ENCODE data around the gene GALM. TPM values are rescaled to one million over a fixed set of nuclear protein-coding genes. Genes with fewer than 3 reads are reported as not detected.

Gene GALM
- total RNA-seq, 3 donors from 2014 or later = 35.2 to 77.9 (median 58.8) TPM

Other genes with a start within 250 kb of the GALM start
- gene HNRNPLL, start 63.2 kb upstream of the GALM start, total RNA-seq = 10 to 100 TPM; 62.7 to 86.3 (median 70.1) TPM
- 100 to 1,000 TPM; 431 to 454 (median 451) TPM for gene SRSF7, start 85.2 kb downstream of the GALM start, total RNA-seq
- 10 to 100 TPM; 34.2 to 45.7 (median 39.3) TPM for gene GEMIN6, start 112.1 kb downstream of the GALM start, total RNA-seq
- 10 to 100 TPM; 20.2 to 21.6 (median 21.3) TPM for gene DHX57, start 209.8 kb downstream of the GALM start, total RNA-seq
- 10 to 100 TPM in 1 of 3 donors, 1 to 10 TPM in 2; 6.8 to 11.3 (median 8.5) TPM for gene MORN2, start 209.9 kb downstream of the GALM start, total RNA-seq
- under 1 TPM in 2 of 3 donors, not detected in 1; 0.05 to 0.35 TPM for gene ARHGEF33, start 223.8 kb downstream of the GALM start, total RNA-seq